ENCODE data around the gene FBLN2.

GRCh38 chr3:13644341-13645117, 95.6 kb downstream of the FBLN2 start:
- TF ChIP-seq CTCF (IDR thresholded peaks at IDR 0.05) (no peak), POLR2A (IDR thresholded peaks at IDR 0.05) (no peak)

All from vagina (tissue), 2 donors.